Choroid plexus epithelial cell (primary cell): ENCODE results near the gene OGDH.

Experiments used
- DNase-seq: peaks from one replicate; pipeline ENCODE4 v3.0.0-alpha.2; 2010; ENCODE audit warnings: low read depth
- H3K4me3 ChIP-seq: 2 replicates; pipeline ENCODE4 v1.5.1; 2011; ENCODE audit warnings: low read depth, mild to moderate bottlenecking, control low read depth, low read length, moderate library complexity
- CTCF ChIP-seq: conservative IDR thresholded peaks from 2 replicates; pipeline ENCODE4 v1.5.1; 2011; ENCODE audit warnings: low read depth, mild to moderate bottlenecking, control low read depth, inconsistent platforms, low read length, moderate library complexity

The OGDH gene

GRCh38 chr7:44703921-44704320 is 97.5 kb downstream of the OGDH start:
- DNase-seq: no peak
- H3K4me3 ChIP-seq: no peak overlapping the region
- TF ChIP-seq CTCF: no peak

GRCh38 chr7:44705434-44705833 is 99.0 kb downstream of the OGDH start:
- DNase-seq: no peak
- TF ChIP-seq CTCF: no peak
- no peak overlapping the region for H3K4me3 ChIP-seq

- no peak for DNase-seq
- no peak for TF ChIP-seq CTCF
- no peak overlapping the region for H3K4me3 ChIP-seq
Measured at GRCh38 chr7:44706788-44707557, 100.5 kb downstream of the OGDH start.

- DNase-seq: no peak
- no peak overlapping the region for H3K4me3 ChIP-seq
- TF ChIP-seq CTCF: no peak
Measured at GRCh38 chr7:44707558-44708230, 101.3 kb downstream of the OGDH start.

GRCh38 chr7:44709011-44709915 is 102.8 kb downstream of the OGDH start:
- H3K4me3 ChIP-seq: no peak overlapping the region
- no peak for TF ChIP-seq CTCF
- no peak for DNase-seq

GRCh38 chr7:44709945-44710596 is 103.6 kb downstream of the OGDH start:
- DNase-seq: no peak
- no peak overlapping the region for H3K4me3 ChIP-seq
- no peak for TF ChIP-seq CTCF
